WTC11 (cell line): ENCODE data around the gene ADAMTS9. TPM values are rescaled to one million over a fixed set of nuclear protein-coding genes. Genes with fewer than 3 reads are reported as not detected.

ENCODE experiments used
- ATAC-seq: fragments of 200-7000 bp; cut with Tn5 transposase; 2 replicates; pipeline ENCODE4 v1.10.0; 2021; ENCODE audit warnings: mild to moderate bottlenecking, moderate library complexity
- CTCF ChIA-PET: fragments of 300-600 bp; sonication (Branson Sonifier 250); formaldehyde crosslinking; loops from one replicate; lab custom pipeline; 2021; ENCODE audit warnings: antibody characterized with exemption; lab: Charles Lee
- POLR2A ChIA-PET: fragments of 350-600 bp; sonication (Branson Sonifier 250); formaldehyde crosslinking; loops from one replicate; lab custom pipeline; 2021; ENCODE audit warnings: antibody characterized with exemption; lab: Charles Lee
- DNase-seq: peaks from one replicate; pipeline ENCODE4 v3.0.0; 2021; ENCODE audit warnings: low spot score
- H3K27ac Mint-ChIP-seq: 2 replicates; pipeline ENCODE4 v1.8.0; 2021; ENCODE audit warnings: mixed read lengths
- H3K27me3 Mint-ChIP-seq: 2 replicates; pipeline ENCODE4 v1.8.0; 2021; ENCODE audit warnings: low read depth, mild to moderate bottlenecking, moderate library complexity, mixed read lengths
- H3K36me3 Mint-ChIP-seq: 2 replicates; pipeline ENCODE4 v1.8.0; 2021; ENCODE audit warnings: mixed read lengths
- H3K4me1 Mint-ChIP-seq: 2 replicates; pipeline ENCODE4 v1.8.0; 2022; ENCODE audit warnings: mixed read lengths
- H3K4me3 Mint-ChIP-seq: 2 replicates; pipeline ENCODE4 v1.8.0; 2021; ENCODE audit warnings: mild to moderate bottlenecking, moderate library complexity, mixed read lengths
- H3K9me3 Mint-ChIP-seq: 2 replicates; pipeline ENCODE4 v1.8.0; 2021; ENCODE audit warnings: mixed read lengths
- ATF1 ChIP-seq: sonication (generic); formaldehyde crosslinking; IDR thresholded peaks from 2 replicates; pipeline ENCODE4 v1.8.1; 2023; ENCODE audit warnings: mild to moderate bottlenecking, moderate library complexity, missing genetic modification reagents
- E2F1 ChIP-seq: sonication (generic); formaldehyde crosslinking; IDR thresholded peaks from 2 replicates; pipeline ENCODE4 v1.8.0; 2022; ENCODE audit warnings: mild to moderate bottlenecking, missing genetic modification reagents
- FOXP1 ChIP-seq: sonication (generic); formaldehyde crosslinking; IDR thresholded peaks from 2 replicates; pipeline ENCODE4 v1.8.0; 2022; ENCODE audit warnings: missing genetic modification reagents, mild to moderate bottlenecking, moderate library complexity, borderline replicate concordance
- FOXP4 ChIP-seq: sonication (generic); formaldehyde crosslinking; IDR thresholded peaks from 2 replicates; pipeline ENCODE4 v1.8.0; 2022; ENCODE audit warnings: mild to moderate bottlenecking, missing genetic modification reagents
- GTF2I ChIP-seq: fragments of 250-450 bp; sonication (Bioruptor Pico); conservative IDR thresholded peaks from 2 replicates; pipeline ENCODE4 v1.4.0; 2021; ENCODE audit warnings: mild to moderate bottlenecking
- IRF2 ChIP-seq: sonication (generic); formaldehyde crosslinking; IDR thresholded peaks from 2 replicates; pipeline ENCODE4 v1.8.0; 2022; ENCODE audit warnings: low read depth, missing genetic modification reagents, borderline replicate concordance
- NR3C1 ChIP-seq: sonication (generic); formaldehyde crosslinking; conservative IDR thresholded peaks from 2 replicates; pipeline ENCODE4 v1.8.1; 2023; ENCODE audit warnings: low read depth, mild to moderate bottlenecking, missing genetic modification reagents
- PRRX2 ChIP-seq: fragments of 250-450 bp; sonication (Bioruptor Pico); IDR thresholded peaks from 2 replicates; pipeline ENCODE4 v1.8.0; 2021; ENCODE audit warnings: mild to moderate bottlenecking
- STAT6 ChIP-seq: sonication (generic); formaldehyde crosslinking; conservative IDR thresholded peaks from 2 replicates; pipeline ENCODE4 v1.8.1; 2023; ENCODE audit warnings: mild to moderate bottlenecking, low read depth, missing genetic modification reagents, moderate library complexity
- ZBTB43 ChIP-seq: sonication (generic); formaldehyde crosslinking; IDR thresholded peaks from 2 replicates; pipeline ENCODE4 v1.8.1; 2023; ENCODE audit warnings: mild to moderate bottlenecking, missing genetic modification reagents
- ZNF263 ChIP-seq: sonication (generic); formaldehyde crosslinking; IDR thresholded peaks from 2 replicates; pipeline ENCODE4 v1.8.1; 2022; ENCODE audit warnings: low read depth, mild to moderate bottlenecking, moderate library complexity, missing genetic modification reagents
- ZNF317 ChIP-seq: sonication (generic); formaldehyde crosslinking; IDR thresholded peaks from 2 replicates; pipeline ENCODE4 v1.8.1; 2023; ENCODE audit warnings: low read depth, mild to moderate bottlenecking, moderate library complexity, missing genetic modification reagents, borderline replicate concordance
- ZNF396 ChIP-seq: fragments of 250-450 bp; sonication (Bioruptor Pico); IDR thresholded peaks from 2 replicates; pipeline ENCODE4 v1.8.0; 2021; ENCODE audit warnings: mild to moderate bottlenecking, moderate library complexity, borderline replicate concordance
- total RNA-seq: library from RNA; stranded (reverse); gene quantifications from 3 replicates; pipeline ENCODE4 v1.2.3, GENCODE V29; 2021
- TF ChIP-seq, protein P1 (sequence below): fragments of 250-450 bp; sonication (Bioruptor Pico); IDR thresholded peaks from 2 replicates; pipeline ENCODE4 v1.8.0; 2021; ENCODE audit warnings: mild to moderate bottlenecking
- TF ChIP-seq, protein P2 (sequence below): sonication (generic); formaldehyde crosslinking; IDR thresholded peaks from 2 replicates; pipeline ENCODE4 v1.8.0; 2022; ENCODE audit warnings: missing genetic modification reagents

Gene ADAMTS9
- total RNA-seq, 1 experiment from 2014 or later = 3.1 TPM

- H3K27ac Mint-ChIP-seq = no peak overlapping the region
- TF ChIP-seq FOXP1 (CRISPR knock-in tag) (no peak), GTF2I (no peak), ZNF263 (CRISPR knock-in tag) (no peak)
Observed at GRCh38 chr3:64593350-64593749, 94.5 kb downstream of the ADAMTS9 start.

GRCh38 chr3:64591615-64592014 lies 96.2 kb downstream of the ADAMTS9 start:
- ATAC-seq (no peak), DNase-seq (no peak)
- ChIA-PET CTCF (no interaction called here), POLR2A (no interaction called here)
- peaks cover 17% of the 10 kb centered on the region for H3K4me1 Mint-ChIP-seq
- TF ChIP-seq, protein P1, sequence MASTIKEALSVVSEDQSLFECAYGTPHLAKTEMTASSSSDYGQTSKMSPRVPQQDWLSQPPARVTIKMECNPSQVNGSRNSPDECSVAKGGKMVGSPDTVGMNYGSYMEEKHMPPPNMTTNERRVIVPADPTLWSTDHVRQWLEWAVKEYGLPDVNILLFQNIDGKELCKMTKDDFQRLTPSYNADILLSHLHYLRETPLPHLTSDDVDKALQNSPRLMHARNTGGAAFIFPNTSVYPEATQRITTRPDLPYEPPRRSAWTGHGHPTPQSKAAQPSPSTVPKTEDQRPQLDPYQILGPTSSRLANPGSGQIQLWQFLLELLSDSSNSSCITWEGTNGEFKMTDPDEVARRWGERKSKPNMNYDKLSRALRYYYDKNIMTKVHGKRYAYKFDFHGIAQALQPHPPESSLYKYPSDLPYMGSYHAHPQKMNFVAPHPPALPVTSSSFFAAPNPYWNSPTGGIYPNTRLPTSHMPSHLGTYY (CRISPR knock-in tag) = no peak
- H3K4me3 Mint-ChIP-seq = no peak overlapping the region
- no peaks in the 10 kb centered on the region for H3K9me3 Mint-ChIP-seq
- no peak overlapping the region for H3K27ac Mint-ChIP-seq
- no peaks in the 10 kb centered on the region for H3K36me3 Mint-ChIP-seq
- H3K27me3 Mint-ChIP-seq = peaks cover 2% of the 10 kb centered on the region; the same call in 1 of the 2 replicates

More at GRCh38 chr3:64593350-64593749, 94.5 kb downstream of the ADAMTS9 start:
- ChIA-PET CTCF (interaction anchor here (1.3 to 1.9 kb wide), 2 partner anchors 18 to 63 kb away, joined by 4 to 10 read pairs; no protein-coding TSS in a partner anchor), POLR2A (no interaction called here)
- Mint-ChIP-seq H3K27me3 (peaks cover 2% of the 10 kb centered on the region; the same call in 1 of the 2 replicates), H3K4me1 (peaks cover 3% of the 10 kb centered on the region), H3K4me3 (no peak overlapping the region), H3K36me3 (no peaks in the 10 kb centered on the region), H3K9me3 (no peaks in the 10 kb centered on the region)
- ATAC-seq (no peak), DNase-seq (no peak)

- ChIA-PET POLR2A (no interaction called here), CTCF (interaction anchor here (5.5 kb wide), 1 partner anchor 13 kb away, joined by 29 read pairs; no protein-coding TSS in a partner anchor)
- peaks cover 2% of the 10 kb centered on the region; the same call in 1 of the 2 replicates for H3K27me3 Mint-ChIP-seq
- no peaks in the 10 kb centered on the region for H3K9me3 Mint-ChIP-seq
- no peak overlapping the region for H3K4me3 Mint-ChIP-seq
- no peak for ATAC-seq
- no peaks in the 10 kb centered on the region for H3K36me3 Mint-ChIP-seq
- TF ChIP-seq PRRX2 (CRISPR knock-in tag) = no peak
- no peak for TF ChIP-seq ZNF317
- no peak for DNase-seq
- H3K27ac Mint-ChIP-seq = no peak overlapping the region
- peaks cover 37% of the 10 kb centered on the region for H3K4me1 Mint-ChIP-seq
Observed at GRCh38 chr3:64588380-64588779, 99.4 kb downstream of the ADAMTS9 start.

- CTCF ChIA-PET = interaction anchor here (0.9 to 5.5 kb wide), 2 partner anchors 12 to 19 kb away, joined by 3 to 29 read pairs; no protein-coding TSS in a partner anchor
- no peaks in the 10 kb centered on the region for H3K36me3 Mint-ChIP-seq
- TF ChIP-seq FOXP1 (CRISPR knock-in tag) (no peak), ZNF396 (no peak), IRF2 (CRISPR knock-in tag) (no peak), NR3C1 (CRISPR knock-in tag) (no peak), FOXP4 (CRISPR knock-in tag) (no peak), ZNF263 (CRISPR knock-in tag) (no peak), ATF1 (no peak), STAT6 (no peak), E2F1 (CRISPR knock-in tag) (no peak), ZBTB43 (CRISPR knock-in tag) (no peak), GTF2I (no peak)
- TF ChIP-seq, protein P2, sequence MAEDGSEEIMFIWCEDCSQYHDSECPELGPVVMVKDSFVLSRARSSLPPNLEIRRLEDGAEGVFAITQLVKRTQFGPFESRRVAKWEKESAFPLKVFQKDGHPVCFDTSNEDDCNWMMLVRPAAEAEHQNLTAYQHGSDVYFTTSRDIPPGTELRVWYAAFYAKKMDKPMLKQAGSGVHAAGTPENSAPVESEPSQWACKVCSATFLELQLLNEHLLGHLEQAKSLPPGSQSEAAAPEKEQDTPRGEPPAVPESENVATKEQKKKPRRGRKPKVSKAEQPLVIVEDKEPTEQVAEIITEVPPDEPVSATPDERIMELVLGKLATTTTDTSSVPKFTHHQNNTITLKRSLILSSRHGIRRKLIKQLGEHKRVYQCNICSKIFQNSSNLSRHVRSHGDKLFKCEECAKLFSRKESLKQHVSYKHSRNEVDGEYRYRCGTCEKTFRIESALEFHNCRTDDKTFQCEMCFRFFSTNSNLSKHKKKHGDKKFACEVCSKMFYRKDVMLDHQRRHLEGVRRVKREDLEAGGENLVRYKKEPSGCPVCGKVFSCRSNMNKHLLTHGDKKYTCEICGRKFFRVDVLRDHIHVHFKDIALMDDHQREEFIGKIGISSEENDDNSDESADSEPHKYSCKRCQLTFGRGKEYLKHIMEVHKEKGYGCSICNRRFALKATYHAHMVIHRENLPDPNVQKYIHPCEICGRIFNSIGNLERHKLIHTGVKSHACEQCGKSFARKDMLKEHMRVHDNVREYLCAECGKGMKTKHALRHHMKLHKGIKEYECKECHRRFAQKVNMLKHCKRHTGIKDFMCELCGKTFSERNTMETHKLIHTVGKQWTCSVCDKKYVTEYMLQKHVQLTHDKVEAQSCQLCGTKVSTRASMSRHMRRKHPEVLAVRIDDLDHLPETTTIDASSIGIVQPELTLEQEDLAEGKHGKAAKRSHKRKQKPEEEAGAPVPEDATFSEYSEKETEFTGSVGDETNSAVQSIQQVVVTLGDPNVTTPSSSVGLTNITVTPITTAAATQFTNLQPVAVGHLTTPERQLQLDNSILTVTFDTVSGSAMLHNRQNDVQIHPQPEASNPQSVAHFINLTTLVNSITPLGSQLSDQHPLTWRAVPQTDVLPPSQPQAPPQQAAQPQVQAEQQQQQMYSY = no peak
Observed at GRCh38 chr3:64586952-64587351, 100.8 kb downstream of the ADAMTS9 start.

More at GRCh38 chr3:64586952-64587351, 100.8 kb downstream of the ADAMTS9 start:
- POLR2A ChIA-PET = interaction anchor here (0.7 kb wide), 1 partner anchor 102 kb away, joined by 3 read pairs; no protein-coding TSS in a partner anchor
- DNase-seq = no peak
- no peaks in the 10 kb centered on the region for H3K9me3 Mint-ChIP-seq
- H3K4me3 Mint-ChIP-seq = 0 out of 2 replicates have a peak overlapping the region, but pooled peaks have one; percentile 12
- peak; percentile 26; the same call in 1 of the 2 replicates for ATAC-seq
- peak overlapping the region; percentile 85 for H3K27ac Mint-ChIP-seq
- peaks cover 37% of the 10 kb centered on the region for H3K4me1 Mint-ChIP-seq
- H3K27me3 Mint-ChIP-seq = peaks cover 2% of the 10 kb centered on the region; the same call in 1 of the 2 replicates
